ENCODE results near the gene SLC5A11. TPM values are rescaled to one million over a fixed set of nuclear protein-coding genes. Genes with fewer than 3 reads are reported as not detected.
A peak's percentile ranks its signal among the peaks of the same experiment; 100 is the strongest.

SLC5A11 gene, protein sequence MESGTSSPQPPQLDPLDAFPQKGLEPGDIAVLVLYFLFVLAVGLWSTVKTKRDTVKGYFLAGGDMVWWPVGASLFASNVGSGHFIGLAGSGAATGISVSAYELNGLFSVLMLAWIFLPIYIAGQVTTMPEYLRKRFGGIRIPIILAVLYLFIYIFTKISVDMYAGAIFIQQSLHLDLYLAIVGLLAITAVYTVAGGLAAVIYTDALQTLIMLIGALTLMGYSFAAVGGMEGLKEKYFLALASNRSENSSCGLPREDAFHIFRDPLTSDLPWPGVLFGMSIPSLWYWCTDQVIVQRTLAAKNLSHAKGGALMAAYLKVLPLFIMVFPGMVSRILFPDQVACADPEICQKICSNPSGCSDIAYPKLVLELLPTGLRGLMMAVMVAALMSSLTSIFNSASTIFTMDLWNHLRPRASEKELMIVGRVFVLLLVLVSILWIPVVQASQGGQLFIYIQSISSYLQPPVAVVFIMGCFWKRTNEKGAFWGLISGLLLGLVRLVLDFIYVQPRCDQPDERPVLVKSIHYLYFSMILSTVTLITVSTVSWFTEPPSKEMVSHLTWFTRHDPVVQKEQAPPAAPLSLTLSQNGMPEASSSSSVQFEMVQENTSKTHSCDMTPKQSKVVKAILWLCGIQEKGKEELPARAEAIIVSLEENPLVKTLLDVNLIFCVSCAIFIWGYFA
- total RNA-seq, result 1 to 10 TPM in 1 of 4 donors, not detected in 3; 6.8 TPM

DNA sequence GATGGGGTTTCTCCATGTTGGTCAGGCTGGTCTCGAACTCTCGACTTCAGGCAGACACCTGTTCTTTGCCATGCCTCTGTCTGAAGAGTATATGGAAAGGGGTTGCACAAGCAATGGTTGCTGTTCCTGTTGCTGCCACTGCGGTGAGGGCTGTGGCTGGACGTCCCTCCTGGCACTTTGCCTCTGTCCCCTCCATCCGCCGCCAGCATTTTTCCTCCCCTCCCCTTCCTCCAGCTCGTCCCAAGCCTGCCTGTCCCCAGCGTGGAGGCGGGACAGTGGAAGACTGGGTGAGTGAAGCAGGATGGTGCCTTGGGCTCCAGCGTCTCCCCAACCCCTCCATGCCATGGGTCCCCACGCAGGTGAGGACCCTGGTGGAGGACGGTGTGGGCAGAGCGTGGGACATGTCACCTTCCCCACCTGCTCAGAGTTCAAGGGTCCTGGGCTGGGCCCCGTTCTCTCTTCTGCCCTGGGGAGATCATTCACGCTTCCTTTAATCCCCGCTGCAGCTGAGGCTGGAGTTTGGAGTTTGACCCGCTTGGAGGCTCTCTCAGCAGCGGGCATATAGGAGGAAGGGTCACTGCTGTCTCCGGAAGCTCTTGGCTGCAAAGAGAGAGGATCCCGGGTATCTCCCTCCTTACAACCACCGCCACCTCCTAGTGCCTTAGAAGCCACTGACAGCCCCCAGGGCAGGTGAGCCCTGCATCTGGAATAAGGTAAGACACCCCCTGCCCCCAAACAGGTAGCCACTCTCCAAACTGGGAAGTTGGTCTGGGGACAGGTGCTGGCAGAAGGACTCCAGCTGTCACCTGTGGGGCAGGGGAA is at the start of gene SLC5A11:
SLC5A11 (plus strand) TSS at position 238 of the 822 bp plus-strand sequence. CDS start 12,681 bp downstream, outside the sequence.
- in situ Hi-C loops (cut with MboI; ENCODE audit: low pct_ligation_motif_present in 1 of 4, low pct_unique_long_range_greater_than_20kb in 1 of 4, low sequenced_read_pairs in 3 of 4), result no loop called here
- no peak within 1 kb of the TSS for H3K27ac ChIP-seq

DNA sequence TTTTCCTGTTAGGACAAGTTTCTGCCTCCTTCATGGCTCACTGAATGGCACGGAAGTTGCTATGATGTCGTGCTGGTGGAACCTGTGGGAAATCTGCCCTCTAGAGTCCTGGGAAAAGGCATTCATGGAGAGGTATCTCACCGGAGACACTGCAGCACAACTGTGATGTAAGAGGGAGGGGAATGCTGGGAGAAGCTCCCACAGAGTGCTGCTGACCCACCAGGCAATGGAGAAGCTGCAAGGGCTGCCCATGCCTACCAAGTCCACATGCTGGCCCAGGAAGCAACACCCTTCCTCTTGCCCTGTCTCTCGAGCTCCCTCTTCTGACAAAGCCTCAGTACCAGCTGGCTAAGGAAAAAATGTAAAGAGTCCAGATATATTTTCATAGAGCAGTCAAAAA is 45.2 kb upstream of the SLC5A11 start:
- no peak overlapping the region for H3K4me3 ChIP-seq
- no peak for DNase-seq
- intact Hi-C loops (cut with DNase I; ENCODE audit: low total_unique reads), result no loop called here
- in situ Hi-C loops (cut with MboI; ENCODE audit: low pct_ligation_motif_present in 1 of 4, low pct_unique_long_range_greater_than_20kb in 1 of 4, low sequenced_read_pairs in 3 of 4), result loop anchor here in 1 of 4 donors (25.0 kb wide), 1 partner anchor 238 kb away; no protein-coding TSS in a partner anchor
- peaks cover 0 to 83% (median 36%) of the 10 kb centered on the region in 4 donors for H3K36me3 ChIP-seq
- no peaks in the 10 kb centered on the region for H3K4me1 ChIP-seq
- no peak overlapping the region for H3K27ac ChIP-seq
- 85% methylated on average over 4 of the region's 4 CpGs; no CpG with 5 or more reads in 1 of the 2 donors for WGBS, 2 donors (ENCODE audit: low coverage in 1 of 2)
- H3K27me3 ChIP-seq, result no peaks in the 10 kb centered on the region
- no peak for TF ChIP-seq EP300 (IDR thresholded peaks at IDR 0.05; ENCODE audit: low read depth)
- no peak for TF ChIP-seq POLR2AphosphoS5 (IDR thresholded peaks at IDR 0.05)
- TF ChIP-seq, protein P1, sequence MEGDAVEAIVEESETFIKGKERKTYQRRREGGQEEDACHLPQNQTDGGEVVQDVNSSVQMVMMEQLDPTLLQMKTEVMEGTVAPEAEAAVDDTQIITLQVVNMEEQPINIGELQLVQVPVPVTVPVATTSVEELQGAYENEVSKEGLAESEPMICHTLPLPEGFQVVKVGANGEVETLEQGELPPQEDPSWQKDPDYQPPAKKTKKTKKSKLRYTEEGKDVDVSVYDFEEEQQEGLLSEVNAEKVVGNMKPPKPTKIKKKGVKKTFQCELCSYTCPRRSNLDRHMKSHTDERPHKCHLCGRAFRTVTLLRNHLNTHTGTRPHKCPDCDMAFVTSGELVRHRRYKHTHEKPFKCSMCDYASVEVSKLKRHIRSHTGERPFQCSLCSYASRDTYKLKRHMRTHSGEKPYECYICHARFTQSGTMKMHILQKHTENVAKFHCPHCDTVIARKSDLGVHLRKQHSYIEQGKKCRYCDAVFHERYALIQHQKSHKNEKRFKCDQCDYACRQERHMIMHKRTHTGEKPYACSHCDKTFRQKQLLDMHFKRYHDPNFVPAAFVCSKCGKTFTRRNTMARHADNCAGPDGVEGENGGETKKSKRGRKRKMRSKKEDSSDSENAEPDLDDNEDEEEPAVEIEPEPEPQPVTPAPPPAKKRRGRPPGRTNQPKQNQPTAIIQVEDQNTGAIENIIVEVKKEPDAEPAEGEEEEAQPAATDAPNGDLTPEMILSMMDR (IDR thresholded peaks at IDR 0.05), result no peak
- no peak for TF ChIP-seq POLR2A (IDR thresholded peaks at IDR 0.05)
- H3K9me3 ChIP-seq, result no peaks in the 10 kb centered on the region

More for the DNA sequence above, at the start of gene SLC5A11:
- intact Hi-C loops (cut with DNase I; ENCODE audit: low total_unique reads), result no loop called here
- DNase-seq, result peak; percentile 25
- Histone ChIP-seq H3K27me3 (no peaks in the 10 kb centered on the region), H3K9me3 (no peaks in the 10 kb centered on the region), H3K4me3 (no peak within 1 kb of the TSS), H3K36me3 (no peaks in the 10 kb centered on the region), H3K4me1 (peaks cover 0 to 5% (median 0%) of the 10 kb centered on the region in 4 donors)
- WGBS, 2 donors (ENCODE audit: low coverage in 1 of 2), result 67% methylated on average over 18 of the region's 21 CpGs; no CpG with 5 or more reads in 1 of the 2 donors
- TF ChIP-seq, protein P1 (IDR thresholded peaks at IDR 0.05), result no peak
- TF ChIP-seq POLR2A (IDR thresholded peaks at IDR 0.05), result no peak
- no peak for TF ChIP-seq POLR2AphosphoS5 (IDR thresholded peaks at IDR 0.05)
- no peak for TF ChIP-seq EP300 (IDR thresholded peaks at IDR 0.05; ENCODE audit: low read depth)

DNA sequence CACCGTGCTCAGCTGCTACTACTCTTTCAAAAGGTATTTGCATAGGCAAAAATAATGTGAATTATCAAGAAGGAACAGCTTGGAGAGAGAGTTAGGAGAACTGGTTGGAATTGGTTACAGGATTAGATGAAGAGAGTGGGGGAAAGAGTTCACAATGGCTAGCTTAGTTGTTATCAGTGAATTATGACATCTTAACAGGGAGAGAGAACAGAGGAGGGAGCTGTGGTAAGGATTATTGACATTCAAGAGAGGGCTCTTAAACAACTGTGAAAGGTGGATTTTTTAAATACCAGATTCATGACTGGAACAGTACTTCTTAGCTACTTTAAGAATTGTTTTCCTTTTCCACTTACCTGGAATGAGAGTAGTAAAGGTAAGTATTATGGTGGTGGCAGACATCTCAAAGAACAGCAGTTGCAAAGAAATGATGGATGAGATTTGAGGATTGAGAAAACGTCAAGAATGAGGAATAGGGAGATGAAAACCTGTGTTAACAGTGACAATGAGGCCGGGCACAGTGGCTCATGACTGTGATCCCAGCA is 43.9 kb upstream of the SLC5A11 start:
- Histone ChIP-seq H3K27ac (no peak overlapping the region), H3K36me3 (peaks cover 0 to 87% (median 39%) of the 10 kb centered on the region in 4 donors), H3K27me3 (no peaks in the 10 kb centered on the region), H3K4me3 (no peak overlapping the region), H3K4me1 (no peaks in the 10 kb centered on the region), H3K9me3 (no peaks in the 10 kb centered on the region)
- 88 to 100% methylated on average over 1 to 3 of the region's 3 CpGs for WGBS, 2 donors (ENCODE audit: low coverage in 1 of 2)
- intact Hi-C loops (cut with DNase I; ENCODE audit: low total_unique reads) (no loop called here), in situ Hi-C loops (cut with MboI; ENCODE audit: low pct_ligation_motif_present in 1 of 4, low pct_unique_long_range_greater_than_20kb in 1 of 4, low sequenced_read_pairs in 3 of 4) (loop anchor here in 1 of 4 donors (25.0 kb wide), 1 partner anchor 240 kb away; no protein-coding TSS in a partner anchor)
- no peak for DNase-seq
- TF ChIP-seq EP300 (IDR thresholded peaks at IDR 0.05; ENCODE audit: low read depth) (no peak), POLR2A (IDR thresholded peaks at IDR 0.05) (no peak), POLR2AphosphoS5 (IDR thresholded peaks at IDR 0.05) (no peak)
- TF ChIP-seq, protein P1 (IDR thresholded peaks at IDR 0.05), result no peak
